Stimulated activated CD8-positive, alpha-beta memory T cell treated with anti-CD3 and anti-CD28 coated beads, Interleukin-12 subunit alpha, Interleukin-12 subunit beta, amount 100 ng/mL, for 1 hour (primary cell): ENCODE results near the gene RAB27A.
"Not testable (repeated sequence)": the region's sequence is repeated elsewhere in the genome, so short reads cannot be mapped to it uniquely, and the experiment has no call there.

Experiments used
- DNase-seq: peaks from one replicate; pipeline ENCODE4 v3.0.0-alpha.2; 2020; ENCODE audit warnings: low read depth

RAB27A gene

DNA sequence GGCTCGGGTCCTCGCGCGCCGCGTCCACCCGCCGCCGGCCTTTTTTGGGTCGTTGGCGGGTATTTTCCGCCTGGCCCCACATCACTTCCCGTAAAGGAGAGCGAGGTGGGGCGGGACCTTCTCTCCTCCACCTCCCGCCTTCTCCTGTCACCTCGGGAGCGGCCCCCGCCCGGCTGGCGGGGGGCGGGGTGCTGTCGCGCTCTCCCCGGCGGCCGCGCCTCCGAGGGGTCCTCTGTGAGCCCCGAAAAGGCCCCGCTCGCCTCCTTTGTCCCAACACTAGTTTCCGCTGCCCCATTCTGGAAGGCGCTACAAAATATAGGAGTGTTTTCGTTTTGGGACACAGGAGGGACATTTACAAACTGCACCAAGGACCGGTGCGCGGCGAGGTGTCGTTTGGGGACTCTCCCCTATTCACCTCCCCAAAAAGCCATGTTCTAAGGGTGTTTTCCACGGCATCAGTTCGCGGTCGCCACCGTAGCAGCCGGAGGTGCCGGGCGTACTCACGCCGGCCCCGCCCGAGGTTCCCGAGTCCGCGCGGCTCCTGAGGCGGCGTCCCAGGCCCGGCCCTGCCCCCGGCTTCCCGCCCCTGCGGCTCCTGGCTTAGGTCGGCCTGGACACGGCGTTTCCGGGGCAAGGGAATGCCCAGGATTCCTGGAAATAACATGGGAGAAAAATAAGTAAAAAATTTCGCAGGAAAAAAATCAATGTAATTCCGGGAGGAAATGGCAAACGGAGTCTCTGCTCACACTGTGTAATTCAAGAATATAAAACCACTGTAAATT, at the start of gene RAB27A:
RAB27A (minus strand) TSS at position 68 of the 782 bp plus-strand sequence. CDS start 54,879 bp downstream, outside the sequence.
- DNase-seq, result peak; percentile 65

DNA sequence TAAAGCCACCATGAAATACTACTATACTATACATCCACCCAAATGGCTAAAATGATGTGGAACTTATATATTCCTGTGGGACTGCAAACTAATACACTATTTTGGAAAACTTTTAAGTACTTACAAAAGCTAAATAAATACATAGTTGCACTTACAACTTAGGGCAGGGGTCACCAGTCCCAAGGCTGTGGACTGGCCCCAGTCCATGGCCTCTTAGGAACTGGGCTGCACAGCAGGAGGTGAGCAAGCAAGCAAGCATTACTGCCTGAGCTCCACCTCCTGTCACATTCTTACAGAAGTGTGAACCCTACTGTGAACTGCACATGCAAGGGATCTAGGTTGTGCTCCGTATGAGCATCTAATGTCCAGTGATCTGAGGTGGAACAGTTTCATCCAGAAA, 47.5 kb upstream of the RAB27A start:
- no peak for DNase-seq

DNA sequence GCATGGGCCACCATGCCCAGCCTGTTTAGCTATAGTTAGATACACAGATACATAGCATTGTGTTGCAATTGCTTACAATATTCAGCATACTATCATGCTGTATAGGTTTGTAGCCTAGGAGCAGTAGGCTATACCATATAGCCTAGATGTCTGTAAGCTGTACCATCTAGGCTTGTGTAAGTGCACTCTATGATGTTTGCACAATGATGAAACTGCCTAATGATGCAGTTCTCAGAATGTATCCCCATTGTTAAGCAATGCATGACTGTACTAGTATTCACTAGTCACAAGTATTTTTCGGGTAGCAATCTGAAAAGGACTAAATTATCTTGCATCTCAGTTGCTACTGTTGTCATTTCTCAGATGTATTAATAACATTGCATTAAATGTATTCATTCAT, 45.4 kb upstream of the RAB27A start:
- no peak for DNase-seq

DNA sequence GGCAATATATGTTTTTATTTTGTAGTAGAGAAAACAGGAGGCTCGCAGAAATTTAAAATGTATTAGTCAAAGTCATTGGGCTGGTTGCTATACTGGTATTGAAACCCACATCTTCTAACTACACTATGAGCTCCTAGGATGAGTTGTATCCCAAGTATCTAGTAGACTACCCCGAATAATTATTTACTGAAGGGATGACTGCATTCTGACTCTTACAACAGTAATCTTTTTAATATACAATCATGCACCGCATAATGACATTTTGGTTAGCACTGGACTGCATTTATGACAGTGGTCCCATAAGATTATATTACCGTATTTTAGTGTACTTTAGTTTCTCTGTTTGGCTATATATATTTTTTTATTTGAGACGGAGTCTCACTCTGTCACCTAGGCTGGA, 44.8 kb upstream of the RAB27A start:
- no peak for DNase-seq

DNA sequence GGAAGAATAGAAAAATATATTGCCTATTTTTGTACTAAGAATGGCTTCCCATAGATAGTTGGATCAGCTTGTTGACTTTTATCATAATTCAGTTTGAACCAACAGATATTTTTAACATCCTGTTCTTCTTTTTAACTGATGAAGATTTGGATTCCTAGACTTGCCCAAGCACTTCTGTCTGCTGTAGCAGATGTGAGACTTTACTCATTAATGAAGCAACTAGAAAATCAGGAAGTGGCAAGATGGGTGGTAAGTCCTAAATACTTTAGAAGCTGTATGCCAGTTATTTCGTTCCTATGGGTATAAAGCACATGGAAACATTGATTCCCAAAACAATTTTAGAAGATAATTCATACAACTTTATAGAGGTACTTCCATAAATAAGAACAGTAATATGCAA, 37.8 kb upstream of the RAB27A start:
- no peak for DNase-seq

DNA sequence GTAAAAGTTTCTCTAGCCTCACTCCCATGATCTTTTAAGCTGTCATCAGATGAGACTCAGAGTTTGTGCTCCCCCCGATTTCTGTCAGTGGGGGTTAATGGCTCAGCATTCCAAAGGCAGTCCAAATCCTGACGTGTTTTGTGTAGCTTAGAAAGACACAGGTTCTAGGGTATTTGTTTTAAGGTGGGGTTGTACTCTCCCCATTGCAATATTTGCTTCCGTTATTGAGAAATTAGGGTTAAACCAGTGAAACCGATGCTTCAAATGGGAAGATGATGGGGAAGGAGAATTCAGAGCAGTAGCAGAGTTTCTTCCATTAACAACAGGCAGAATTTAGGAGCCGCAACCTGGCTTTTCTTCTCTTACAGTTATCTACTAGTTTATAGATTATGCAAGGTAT, 32.9 kb upstream of the RAB27A start:
- DNase-seq, result no peak

DNA sequence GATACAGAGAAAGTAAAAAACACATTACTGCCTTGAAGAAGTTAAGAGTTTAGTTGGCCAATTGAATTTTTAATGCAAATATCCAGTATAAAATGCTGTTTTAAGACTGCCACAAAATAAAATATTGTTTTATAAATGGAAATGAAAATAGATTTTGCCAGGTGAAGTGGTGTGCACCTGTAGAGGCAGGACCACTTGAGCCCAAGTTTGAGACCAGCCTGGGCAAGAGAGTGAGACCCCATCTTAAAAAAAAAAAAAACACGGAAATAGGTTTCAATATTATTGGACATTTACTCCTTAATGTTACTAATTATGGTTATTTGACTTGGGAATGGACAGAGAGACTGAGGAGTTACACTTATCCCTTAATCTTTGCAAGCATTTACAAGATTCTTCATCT, 31.4 kb upstream of the RAB27A start:
- no peak for DNase-seq

DNA sequence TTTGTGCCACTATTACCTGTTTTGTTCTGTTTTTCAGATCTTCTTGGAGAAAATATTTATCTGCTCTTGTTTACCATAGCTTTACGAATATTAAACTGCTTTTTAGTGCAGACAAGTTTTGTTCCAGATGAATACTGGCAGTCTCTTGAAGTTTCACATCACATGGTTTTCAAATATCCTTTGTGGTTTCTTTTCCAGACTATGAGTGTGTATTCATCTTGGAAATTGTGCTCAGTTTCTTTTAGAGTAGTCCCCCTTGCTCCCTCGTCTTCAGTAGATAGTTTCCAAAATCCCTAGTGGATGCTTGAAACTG, 30.6 kb upstream of the RAB27A start:
- no peak for DNase-seq

DNA sequence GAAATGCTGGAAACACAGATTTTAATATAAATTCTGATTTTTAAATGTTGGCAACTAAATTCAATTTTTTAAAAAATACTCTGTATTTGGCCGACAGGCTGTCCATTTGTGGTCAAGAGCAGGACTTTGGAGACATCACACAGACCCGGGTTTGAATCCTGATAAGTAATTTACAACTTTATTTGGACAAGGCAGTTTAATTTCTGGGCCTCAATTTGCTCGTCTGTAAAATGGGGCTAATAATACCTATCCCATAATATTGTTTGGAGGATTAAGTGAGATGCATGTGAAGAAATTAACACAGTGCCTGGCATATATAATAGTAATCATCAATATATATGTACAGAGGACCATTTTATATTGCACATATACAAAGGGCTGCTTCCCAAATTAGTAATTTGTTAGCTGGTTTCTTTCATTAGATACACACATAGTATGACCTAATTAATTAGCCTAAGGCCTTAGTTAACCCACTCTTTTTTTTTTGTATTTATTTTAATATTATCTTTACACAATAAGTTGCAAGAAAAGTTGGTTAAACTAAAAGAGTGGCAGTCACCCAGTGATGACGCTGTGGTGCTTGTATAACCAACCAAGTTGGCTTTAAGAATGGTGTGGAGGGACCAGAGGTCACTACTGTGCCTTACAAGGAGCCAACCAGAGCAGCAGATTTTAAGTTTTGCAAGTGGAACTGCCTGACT, 30.1 kb upstream of the RAB27A start:
- DNase-seq, result no peak

DNA sequence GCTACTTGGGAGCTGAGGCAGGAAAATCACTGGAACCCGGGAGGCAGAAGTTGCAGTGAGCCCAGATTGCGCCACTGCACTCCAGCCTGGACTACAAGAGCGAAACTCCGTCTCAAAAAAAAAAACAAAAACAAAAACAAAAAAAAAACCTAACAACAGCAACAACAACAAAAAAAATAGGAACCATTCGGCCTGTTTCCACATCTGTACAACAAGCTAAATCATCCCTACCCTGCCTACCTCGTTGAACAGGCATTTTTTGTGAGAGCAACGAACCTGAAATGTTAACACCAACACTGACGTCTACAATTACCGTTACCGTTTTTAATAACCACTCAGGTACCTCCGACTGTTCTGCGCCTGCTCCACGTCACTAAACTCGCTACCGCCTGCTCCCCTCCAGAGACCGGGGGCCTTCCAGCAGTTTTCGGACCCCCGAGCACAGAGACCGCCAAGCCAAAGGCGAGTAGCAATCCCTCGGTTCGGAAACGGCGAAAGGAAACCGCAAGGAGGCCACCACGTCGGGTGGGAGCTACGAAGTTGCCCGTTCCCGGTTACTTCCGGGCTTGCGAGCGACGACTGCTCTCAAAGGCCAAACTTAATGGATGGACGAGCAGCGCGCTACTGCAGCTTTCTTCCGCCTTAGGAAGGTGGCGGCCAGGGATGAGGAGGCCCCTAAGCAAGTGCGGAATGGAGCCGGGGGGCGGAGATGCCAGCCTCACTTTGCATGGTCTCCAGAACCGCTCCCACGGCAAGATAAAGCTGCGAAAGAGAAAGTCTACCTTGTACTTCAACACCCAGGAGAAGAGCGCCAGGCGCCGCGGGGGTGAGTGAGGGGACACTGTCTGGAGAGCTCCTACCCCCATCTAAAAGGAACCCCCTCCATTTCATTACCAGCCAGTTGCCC, 29.2 kb upstream of the RAB27A start, which contains the start of the genes PIGB and PIGBOS1:
PIGB (plus strand) TSS at position 635 of the 907 bp plus-strand sequence; CDS start at position 664, 29 bp downstream.
PIGBOS1 (minus strand) TSS at position 536 of the 907 bp plus-strand sequence. CDS start 1,331 bp downstream, outside the sequence.
- peak; percentile 58 for DNase-seq

DNA sequence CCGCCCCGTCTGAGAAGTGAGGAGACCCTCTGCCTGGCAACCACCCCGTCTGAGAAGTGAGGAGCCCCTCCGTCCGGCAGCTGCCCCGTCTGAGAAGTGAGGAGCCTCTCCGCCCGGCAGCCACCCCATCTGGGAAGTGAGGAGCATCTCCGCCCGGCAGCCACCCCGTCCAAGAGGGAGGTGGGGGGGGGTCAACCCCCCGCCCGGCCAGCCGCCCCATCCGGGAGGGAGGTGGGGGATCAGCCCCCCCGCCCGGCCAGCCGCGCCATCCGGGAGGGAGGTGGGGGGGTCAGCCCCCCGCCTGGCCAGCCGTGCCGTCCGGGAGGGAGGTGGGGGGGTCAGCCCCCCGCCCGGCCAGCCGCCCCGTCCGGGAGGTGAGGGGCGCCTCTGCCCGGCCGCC, 13.2 kb upstream of the RAB27A start:
- DNase-seq, result not testable (repeated sequence)

DNA sequence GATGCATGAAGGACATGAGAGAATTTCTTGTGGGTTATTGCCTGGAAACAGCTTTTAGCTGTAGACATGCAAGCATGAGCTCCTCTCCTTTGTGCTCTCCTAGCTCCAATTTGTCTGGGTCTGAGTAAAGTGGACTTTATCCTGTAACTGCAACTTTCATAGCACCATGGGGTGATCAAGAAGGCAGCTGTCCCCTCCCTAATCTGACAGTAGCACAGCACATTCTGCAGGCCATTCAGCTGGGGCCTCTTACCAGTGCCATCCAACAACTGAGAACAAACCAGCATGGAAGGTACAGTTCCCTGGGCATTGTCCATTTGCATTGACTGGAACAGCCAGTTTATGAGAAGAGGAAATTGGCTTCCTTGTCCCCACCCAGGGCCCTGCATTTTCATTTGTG, 7.7 kb upstream of the RAB27A start:
- no peak for DNase-seq

DNA sequence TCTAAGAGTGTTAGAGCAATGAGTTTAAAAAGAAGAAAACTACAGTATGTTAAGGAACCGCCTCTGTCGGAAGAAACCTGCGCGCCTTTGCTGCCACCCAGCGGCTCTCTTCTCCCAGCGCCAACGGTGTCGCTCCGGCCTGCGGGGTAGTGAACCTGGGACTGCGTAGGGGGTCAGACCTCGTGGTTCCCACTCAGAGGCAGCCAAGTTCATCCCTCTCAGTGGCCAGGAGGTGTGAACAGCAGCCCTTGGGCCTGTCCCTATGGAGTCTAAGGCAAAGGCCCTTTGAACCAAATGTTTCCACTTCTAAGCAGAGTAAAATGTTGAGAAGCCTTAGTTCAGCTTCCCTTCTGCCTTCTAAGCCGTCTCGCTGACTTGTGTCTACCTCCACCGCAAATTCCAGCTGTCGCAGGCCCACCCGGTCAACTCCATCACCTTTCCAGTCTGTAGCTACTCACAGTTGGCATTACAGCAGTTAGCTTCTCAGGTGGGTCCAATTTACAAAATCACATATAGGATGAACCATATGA, 980 bp upstream of the RAB27A start:
- DNase-seq, result peak; percentile 77

DNA sequence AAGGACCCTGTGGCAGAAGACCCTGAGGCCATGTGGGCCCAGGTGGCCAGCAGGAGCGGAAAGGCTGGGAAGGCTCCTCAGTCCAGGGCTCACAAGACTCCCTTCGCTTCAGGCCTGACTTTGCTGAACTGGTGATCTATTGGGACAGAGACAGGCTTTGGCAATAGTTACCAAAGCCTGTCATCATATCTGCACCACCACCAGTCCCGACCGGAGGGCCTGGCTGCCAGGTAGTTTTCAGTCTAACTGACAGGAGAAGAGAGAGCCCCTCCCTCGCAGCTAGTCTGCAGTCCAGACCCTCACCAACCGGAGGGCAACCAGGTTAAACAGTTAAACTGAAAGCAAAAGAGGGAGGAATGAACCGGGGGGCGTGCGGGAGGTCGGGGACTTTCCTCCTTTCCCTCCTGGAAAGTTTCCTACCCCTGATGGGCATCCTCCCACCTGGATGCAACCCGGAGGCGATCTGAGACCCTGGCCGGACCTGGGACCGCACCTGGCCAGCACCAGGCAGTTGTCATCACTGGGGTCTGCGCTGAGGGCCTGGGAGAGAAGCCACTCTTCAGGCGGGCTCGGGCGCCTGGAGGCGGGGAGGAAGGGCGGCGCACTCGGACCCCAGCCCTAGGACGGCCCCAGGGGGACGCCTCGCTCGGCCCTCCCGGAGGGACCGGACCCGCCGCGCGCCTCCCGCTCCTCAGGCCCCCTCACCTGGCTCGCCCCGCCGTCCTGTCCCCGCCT, 435 bp downstream of the RAB27A start:
- no peak for DNase-seq

DNA sequence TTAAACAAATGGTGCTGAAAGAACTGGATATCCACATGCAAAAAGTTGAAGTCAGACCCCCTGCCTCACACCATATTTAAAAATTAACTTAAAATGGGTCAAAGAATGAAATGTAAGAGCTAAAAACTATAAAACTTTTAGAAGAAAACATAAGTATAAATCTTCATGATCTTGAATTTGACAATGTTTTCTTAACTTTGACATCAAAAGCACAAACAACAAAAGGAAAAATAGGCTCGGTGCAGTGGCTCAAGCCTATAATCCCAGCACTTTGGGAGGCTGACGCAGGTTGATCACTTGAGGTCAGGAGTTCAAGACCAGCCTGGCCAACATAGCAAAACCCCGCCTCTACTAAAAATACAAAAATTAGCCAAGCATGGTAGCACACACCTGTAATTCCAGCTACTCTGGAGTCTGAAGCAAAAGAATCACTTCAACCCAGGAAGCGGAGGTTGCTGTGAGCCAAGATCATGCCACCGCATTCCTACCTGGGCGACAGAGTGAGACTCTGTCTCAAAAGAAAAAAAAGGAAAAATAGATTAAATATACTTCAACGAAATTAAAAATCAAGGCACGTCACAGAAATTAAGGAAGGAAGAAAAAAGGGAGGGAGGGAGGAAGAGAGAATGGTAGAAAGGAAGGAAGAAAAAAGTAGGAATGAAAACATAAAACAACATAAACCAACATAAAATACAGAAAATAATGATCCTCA, 1.5 kb downstream of the RAB27A start:
- DNase-seq, result no peak

DNA sequence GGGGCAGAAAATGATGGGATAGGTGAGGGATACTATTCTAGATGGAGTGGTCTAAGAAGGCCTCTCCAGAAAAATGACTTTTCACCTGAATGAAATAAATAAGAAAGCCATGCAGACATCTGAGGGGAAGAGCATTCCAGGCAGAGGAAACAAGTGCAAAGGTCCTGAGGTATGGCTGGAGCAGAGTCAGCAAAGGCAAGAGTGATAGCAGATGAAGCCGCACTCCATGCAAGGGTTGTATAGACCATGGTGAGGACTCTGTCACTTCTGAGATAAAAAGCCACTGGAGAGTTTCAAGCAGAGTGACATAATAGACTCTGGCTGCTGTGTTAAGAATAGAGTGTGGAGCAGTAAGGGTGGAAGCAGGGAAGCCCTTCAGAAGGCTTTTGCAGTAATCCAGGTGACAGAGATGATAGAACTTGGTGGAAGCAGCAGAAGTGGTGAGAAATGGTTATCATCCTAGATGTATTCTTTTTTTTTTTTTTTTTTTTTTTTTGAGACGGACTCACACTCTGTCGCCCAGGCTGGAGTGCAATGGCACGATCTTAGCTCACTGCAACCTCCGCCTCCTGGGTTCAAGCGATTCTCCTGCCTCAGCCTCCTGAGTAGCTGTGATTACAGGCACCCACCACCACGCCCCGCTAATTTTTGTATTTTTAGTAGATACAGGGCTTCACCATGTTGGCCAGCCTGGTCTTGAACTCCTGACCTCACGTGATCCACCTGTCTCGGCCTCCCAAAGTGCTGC, 3.0 kb downstream of the RAB27A start:
- DNase-seq, result not testable (repeated sequence)

DNA sequence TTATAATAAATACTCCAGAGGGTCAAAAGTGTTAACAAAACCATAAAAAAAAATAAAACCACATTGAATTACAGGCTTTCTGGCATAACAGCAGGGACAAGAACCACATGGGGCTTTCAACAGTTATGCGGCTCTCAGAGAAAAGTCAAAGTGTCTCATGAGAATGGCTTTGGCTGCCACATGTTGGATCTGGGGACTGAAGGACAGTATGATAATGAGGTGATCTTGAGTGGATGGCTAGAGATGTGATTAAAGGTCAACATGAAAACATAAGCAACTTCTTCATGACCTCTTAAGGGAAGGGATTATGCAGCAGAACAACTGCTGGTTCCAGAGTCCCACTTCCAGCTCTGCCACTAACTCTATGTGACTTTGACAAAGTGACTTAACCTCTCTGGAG, 5.2 kb downstream of the RAB27A start:
- DNase-seq, result no peak

DNA sequence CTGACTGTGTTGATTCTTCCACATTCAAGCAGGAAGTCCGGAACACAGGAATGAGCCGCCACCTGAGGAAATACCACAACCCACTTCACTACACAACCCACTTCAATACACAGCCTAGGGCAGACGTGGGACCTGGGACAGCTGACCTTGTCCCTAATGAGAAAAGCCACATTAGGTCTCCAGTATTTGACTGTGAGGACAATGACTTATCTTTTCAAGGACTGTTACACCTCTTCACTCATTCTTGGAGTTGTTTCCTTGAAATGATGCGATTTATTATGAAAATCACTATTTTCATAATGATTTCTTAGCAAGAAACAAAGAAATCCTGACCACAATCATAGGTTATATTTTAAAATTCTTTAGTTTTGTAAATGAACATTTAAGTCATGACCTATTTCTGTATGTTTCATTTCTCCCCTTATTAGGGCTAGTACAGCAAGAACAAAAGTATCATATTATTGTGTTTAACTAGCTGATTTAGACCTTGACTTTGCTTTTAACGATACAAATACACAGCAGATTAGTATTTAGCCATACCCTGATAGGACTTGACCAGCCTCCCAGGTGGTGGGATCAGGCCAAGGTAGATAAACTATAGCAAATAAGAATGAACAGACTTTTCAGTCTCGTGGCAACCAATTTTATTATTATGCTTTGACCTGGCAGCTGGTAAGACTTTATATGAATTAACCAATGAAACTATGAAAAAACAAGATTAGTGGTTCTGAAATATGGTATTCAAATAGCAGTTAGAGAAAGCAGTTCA, 6.0 kb downstream of the RAB27A start:
- DNase-seq, result no peak

DNA sequence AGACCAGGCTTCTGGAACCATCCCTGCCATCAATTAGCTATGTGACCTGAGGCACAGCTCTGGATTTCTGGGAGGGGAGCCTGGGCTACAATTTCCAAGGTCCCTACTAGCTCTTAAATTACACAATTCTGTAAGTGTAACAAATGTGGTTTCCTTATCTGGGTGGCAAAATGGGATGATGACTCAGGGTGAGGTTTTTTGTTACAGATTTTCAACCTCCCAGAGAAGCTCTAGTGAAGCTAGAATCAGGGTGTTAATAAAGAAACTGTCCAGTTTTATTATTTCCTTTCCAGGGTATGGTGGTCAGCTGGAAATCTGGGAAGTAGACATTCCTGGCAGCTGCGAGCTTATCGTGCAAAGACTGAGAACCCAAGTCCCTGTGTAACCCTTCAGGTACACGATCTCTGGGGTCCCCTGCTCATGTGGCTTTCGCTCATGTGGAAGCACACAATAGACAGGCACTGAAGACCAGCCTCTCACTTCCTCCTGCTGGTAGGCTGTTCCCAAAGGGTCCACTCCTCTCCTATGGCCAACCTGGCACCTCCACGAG, 7.3 kb downstream of the RAB27A start:
- no peak for DNase-seq
